Astrocyte (in vitro differentiated cells and primary cell): ENCODE data around the gene CD276. TPM values are rescaled to one million over a fixed set of nuclear protein-coding genes. Genes with fewer than 3 reads are reported as not detected.

ENCODE experiments used
- DNase-seq: peaks from one replicate; pipeline ENCODE4 v3.0.0-alpha.2; 2010; ENCODE audit warnings: low read depth
- FAIRE-seq: peaks from 2 replicates; lab custom pipeline; 2011; peaks lifted over from hg19 to GRCh38; lab: Jason Lieb, UNC
- H2AFZ ChIP-seq: 2 replicates; pipeline ENCODE4 v1.6.0; 2012; ENCODE audit warnings: low read depth, low read length, inconsistent platforms
- H3K27ac ChIP-seq: 2 replicates; pipeline ENCODE4 v1.5.1; 2011; ENCODE audit warnings: low read depth, low read length, inconsistent platforms
- H3K27me3 ChIP-seq: 2 replicates; pipeline ENCODE4 v1.6.0; 2011; ENCODE audit warnings: low read length, inconsistent platforms; ENCODE audit not compliant: insufficient read depth
- H3K36me3 ChIP-seq: 2 replicates; pipeline ENCODE4 v1.5.1; 2011; ENCODE audit warnings: low read length, inconsistent platforms; ENCODE audit not compliant: insufficient read depth
- H3K4me1 ChIP-seq: 2 replicates; pipeline ENCODE4 v1.5.1; 2011; ENCODE audit warnings: low read length, inconsistent platforms; ENCODE audit not compliant: insufficient read depth
- H3K4me2 ChIP-seq: 2 replicates; pipeline ENCODE4 v1.6.0; 2012; ENCODE audit warnings: low read length, inconsistent platforms
- H3K4me3 ChIP-seq: 2 replicates; pipeline ENCODE4 v1.5.1; 2011; ENCODE audit warnings: low read depth, mild to moderate bottlenecking, low read length, inconsistent platforms; ENCODE audit not compliant: insufficient read depth
- H3K79me2 ChIP-seq: 2 replicates; pipeline ENCODE4 v1.6.0; 2012; ENCODE audit warnings: mild to moderate bottlenecking, low read length, inconsistent platforms; ENCODE audit not compliant: insufficient read depth
- H3K9ac ChIP-seq: 2 replicates; pipeline ENCODE4 v1.6.0; 2012; ENCODE audit warnings: mild to moderate bottlenecking, low read length, inconsistent platforms
- H3K9me3 ChIP-seq: 2 replicates; pipeline ENCODE4 v1.5.1; 2012; ENCODE audit warnings: low read depth, mild to moderate bottlenecking, low read length, inconsistent platforms; ENCODE audit not compliant: insufficient read depth
- H4K20me1 ChIP-seq: 2 replicates; pipeline ENCODE4 v1.6.0; 2012; ENCODE audit warnings: low read length, inconsistent platforms; ENCODE audit not compliant: insufficient read depth
- H3K27ac Mint-ChIP-seq: one replicate; pipeline ENCODE4 v1.8.0; 2021; ENCODE audit warnings: mild to moderate bottlenecking, mixed read lengths; ENCODE audit not compliant: unreplicated experiment
- H3K27me3 Mint-ChIP-seq: one replicate; pipeline ENCODE4 v1.8.0; 2021; ENCODE audit warnings: low read depth, mixed read lengths; ENCODE audit not compliant: unreplicated experiment
- H3K36me3 Mint-ChIP-seq: one replicate; pipeline ENCODE4 v1.8.0; 2021; ENCODE audit warnings: low read depth, mixed read lengths; ENCODE audit not compliant: unreplicated experiment
- H3K4me1 Mint-ChIP-seq: one replicate; pipeline ENCODE4 v1.8.0; 2021; ENCODE audit warnings: low read depth, mixed read lengths; ENCODE audit not compliant: unreplicated experiment
- H3K4me3 Mint-ChIP-seq: one replicate; pipeline ENCODE4 v1.8.0; 2021; ENCODE audit warnings: mild to moderate bottlenecking, moderate library complexity, mixed read lengths; ENCODE audit not compliant: unreplicated experiment
- H3K9me3 Mint-ChIP-seq: one replicate; pipeline ENCODE4 v1.8.0; 2021; ENCODE audit warnings: mild to moderate bottlenecking, mixed read lengths; ENCODE audit not compliant: unreplicated experiment
- EZH2 ChIP-seq: IDR thresholded peaks from 2 replicates; pipeline ENCODE4 v1.6.1; 2012; ENCODE audit warnings: mild to moderate bottlenecking, low read length, inconsistent platforms; ENCODE audit not compliant: insufficient read depth
- total RNA-seq: library from RNA; stranded (reverse); gene quantifications from 2 replicates; pipeline ENCODE4 v1.2.1, GENCODE V29; 2021
- TF ChIP-seq, protein P1 (sequence below): IDR thresholded peaks from 2 replicates; pipeline ENCODE4 v1.5.1; 2011; ENCODE audit warnings: low read depth, mild to moderate bottlenecking, inconsistent platforms, low read length, moderate library complexity; ENCODE audit not compliant: insufficient read depth

CD276 gene
- total RNA-seq, 1 donor from 2014 or later: 225 TPM

GRCh38 chr15:73751899-73752805, 68.0 kb downstream of the CD276 start:
- H2AFZ ChIP-seq: peak overlapping the region; percentile 83
- no peaks in the 10 kb centered on the region for H3K27me3 ChIP-seq
- H3K4me2 ChIP-seq: peak overlapping the region; percentile 89
- no peaks in the 10 kb centered on the region for H3K36me3 ChIP-seq
- Mint-ChIP-seq H3K36me3 (peaks cover 2% of the 10 kb centered on the region), H3K4me3 (no peak overlapping the region), H3K9me3 (peaks cover 1% of the 10 kb centered on the region), H3K27ac (no peak overlapping the region), H3K27me3 (peaks cover 70% of the 10 kb centered on the region), H3K4me1 (peaks cover 10% of the 10 kb centered on the region)
- peak overlapping the region; percentile 58 for H3K9ac ChIP-seq
- no peaks in the 10 kb centered on the region for H3K4me1 ChIP-seq
- H3K4me3 ChIP-seq: peak overlapping the region; percentile 57
- FAIRE-seq (no peak), DNase-seq (no peak)
- peak; percentile 81 for TF ChIP-seq EZH2
- TF ChIP-seq, protein P1, sequence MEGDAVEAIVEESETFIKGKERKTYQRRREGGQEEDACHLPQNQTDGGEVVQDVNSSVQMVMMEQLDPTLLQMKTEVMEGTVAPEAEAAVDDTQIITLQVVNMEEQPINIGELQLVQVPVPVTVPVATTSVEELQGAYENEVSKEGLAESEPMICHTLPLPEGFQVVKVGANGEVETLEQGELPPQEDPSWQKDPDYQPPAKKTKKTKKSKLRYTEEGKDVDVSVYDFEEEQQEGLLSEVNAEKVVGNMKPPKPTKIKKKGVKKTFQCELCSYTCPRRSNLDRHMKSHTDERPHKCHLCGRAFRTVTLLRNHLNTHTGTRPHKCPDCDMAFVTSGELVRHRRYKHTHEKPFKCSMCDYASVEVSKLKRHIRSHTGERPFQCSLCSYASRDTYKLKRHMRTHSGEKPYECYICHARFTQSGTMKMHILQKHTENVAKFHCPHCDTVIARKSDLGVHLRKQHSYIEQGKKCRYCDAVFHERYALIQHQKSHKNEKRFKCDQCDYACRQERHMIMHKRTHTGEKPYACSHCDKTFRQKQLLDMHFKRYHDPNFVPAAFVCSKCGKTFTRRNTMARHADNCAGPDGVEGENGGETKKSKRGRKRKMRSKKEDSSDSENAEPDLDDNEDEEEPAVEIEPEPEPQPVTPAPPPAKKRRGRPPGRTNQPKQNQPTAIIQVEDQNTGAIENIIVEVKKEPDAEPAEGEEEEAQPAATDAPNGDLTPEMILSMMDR: no peak
- no peaks in the 10 kb centered on the region for H3K9me3 ChIP-seq
- H4K20me1 ChIP-seq: peaks cover 8% of the 10 kb centered on the region
- no peak overlapping the region for H3K27ac ChIP-seq
- no peaks in the 10 kb centered on the region for H3K79me2 ChIP-seq

DNA sequence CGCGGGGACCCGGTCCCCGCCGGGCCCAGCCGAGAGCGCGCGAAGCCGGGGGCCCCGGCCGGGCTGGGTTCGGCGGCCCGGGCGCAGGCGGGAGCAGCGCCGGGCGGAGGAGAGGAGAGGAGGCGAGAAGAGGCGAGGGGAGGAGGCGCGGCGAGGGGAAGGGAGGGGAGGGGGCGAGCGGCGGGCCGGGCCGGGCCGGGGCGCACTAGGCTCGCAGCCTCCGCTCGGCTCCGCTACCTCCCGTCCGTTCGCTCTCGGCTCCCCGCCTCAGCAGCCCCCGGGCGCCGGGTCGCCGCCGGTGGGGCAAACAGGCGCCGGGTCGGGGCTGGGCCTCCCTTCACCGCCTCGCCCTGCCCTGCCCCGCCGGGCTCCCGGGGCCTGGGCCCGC, 68.6 kb downstream of the CD276 start:
- Mint-ChIP-seq H3K27me3 (peaks cover 64% of the 10 kb centered on the region), H3K36me3 (no peaks in the 10 kb centered on the region), H3K27ac (no peak overlapping the region), H3K4me1 (peaks cover 8% of the 10 kb centered on the region), H3K4me3 (no peak overlapping the region), H3K9me3 (peaks cover 1% of the 10 kb centered on the region)
- H3K27me3 ChIP-seq: peaks cover under 1% of the 10 kb centered on the region
- FAIRE-seq: no peak
- H3K4me3 ChIP-seq: peak overlapping the region; percentile 57
- no peak overlapping the region for H3K27ac ChIP-seq
- H3K9ac ChIP-seq: peak overlapping the region; percentile 58
- peak overlapping the region; percentile 83 for H2AFZ ChIP-seq
- no peaks in the 10 kb centered on the region for H3K4me1 ChIP-seq
- peak overlapping the region; percentile 89 for H3K4me2 ChIP-seq
- H4K20me1 ChIP-seq: peaks cover 8% of the 10 kb centered on the region
- no peaks in the 10 kb centered on the region for H3K79me2 ChIP-seq
- H3K36me3 ChIP-seq: no peaks in the 10 kb centered on the region
- DNase-seq: no peak
- TF ChIP-seq EZH2: no peak
- TF ChIP-seq, protein P1: no peak
- H3K9me3 ChIP-seq: no peaks in the 10 kb centered on the region
